Large intestine (tissue), 3 donors: ENCODE data around the gene TMEM121B. TPM values are rescaled to one million over a fixed set of nuclear protein-coding genes. Genes with fewer than 3 reads are reported as not detected.

Source experiments
- DNase-seq, 2 donors: peaks; one replicate each; pipeline versions ENCODE4 v3.0.0 to v3.0.0-alpha.2; 2013
- H3K27ac ChIP-seq: one replicate; pipeline ENCODE4 v1.5.1; 2013; ENCODE audit warnings: low read length
- H3K27me3 ChIP-seq: 2 replicates; pipeline ENCODE4 v1.6.1; 2013; ENCODE audit warnings: low read length; ENCODE audit not compliant: control insufficient read depth, insufficient read depth
- H3K36me3 ChIP-seq: 2 replicates; pipeline ENCODE4 v1.6.1; 2013; ENCODE audit warnings: low read length; ENCODE audit not compliant: control insufficient read depth, insufficient read depth
- H3K4me1 ChIP-seq: one replicate; pipeline ENCODE4 v1.6.1; 2013; ENCODE audit warnings: low read length; ENCODE audit not compliant: control insufficient read depth, insufficient read depth
- H3K4me3 ChIP-seq: one replicate; pipeline ENCODE4 v1.5.1; 2013; ENCODE audit warnings: low read length
- H3K9me3 ChIP-seq: one replicate; pipeline ENCODE4 v1.6.1; 2013; ENCODE audit warnings: mild to moderate bottlenecking, low read depth, low read length, moderate library complexity; ENCODE audit not compliant: control insufficient read depth
- WGBS: methylation state at CpG from one replicate; pipeline ENCODE4 v1.1.5; 2013; ENCODE audit warnings: low lambda C conversion rate; ENCODE audit not compliant: insufficient coverage; 5-methylcytosine and 5-hydroxymethylcytosine counted together
- polyA plus RNA-seq: library from polyadenylated mRNA; unstranded; fragments of 120-200 nt; gene quantifications from one replicate; pipeline ENCODE4 v1.2.1, GENCODE V29; 2013

The TMEM121B gene
- polyA plus RNA-seq, 1 donor: 1.1 TPM

DNA sequence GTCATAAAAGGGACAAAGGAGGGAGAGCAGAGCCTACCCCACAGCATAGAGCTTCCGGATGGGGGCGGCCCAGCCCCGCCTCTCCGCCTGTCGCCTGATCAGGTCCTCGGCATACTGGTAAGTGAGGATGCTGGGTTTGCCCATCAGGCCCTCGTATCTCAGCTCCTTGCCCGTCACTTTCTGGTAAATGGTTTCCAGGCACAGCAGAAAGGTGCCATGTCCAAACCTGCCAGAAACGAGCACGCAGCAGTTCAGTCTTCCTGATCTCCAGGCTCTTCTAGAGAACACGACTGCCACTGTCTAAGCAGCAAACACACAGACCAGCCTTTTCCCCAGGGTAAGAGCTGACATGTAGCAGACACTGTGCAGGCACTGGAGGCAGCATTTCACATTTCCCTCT is 17.4 kb upstream of the TMEM121B start:
- no peak overlapping the region for H3K4me3 ChIP-seq
- no peaks in the 10 kb centered on the region for H3K4me1 ChIP-seq
- no CpG with 5 or more reads among the region's 11 CpGs for WGBS
- no peaks in the 10 kb centered on the region for H3K9me3 ChIP-seq
- H3K27ac ChIP-seq: no peak overlapping the region
- peaks cover 37% of the 10 kb centered on the region for H3K36me3 ChIP-seq
- H3K27me3 ChIP-seq: no peaks in the 10 kb centered on the region
- no peak for DNase-seq

DNA sequence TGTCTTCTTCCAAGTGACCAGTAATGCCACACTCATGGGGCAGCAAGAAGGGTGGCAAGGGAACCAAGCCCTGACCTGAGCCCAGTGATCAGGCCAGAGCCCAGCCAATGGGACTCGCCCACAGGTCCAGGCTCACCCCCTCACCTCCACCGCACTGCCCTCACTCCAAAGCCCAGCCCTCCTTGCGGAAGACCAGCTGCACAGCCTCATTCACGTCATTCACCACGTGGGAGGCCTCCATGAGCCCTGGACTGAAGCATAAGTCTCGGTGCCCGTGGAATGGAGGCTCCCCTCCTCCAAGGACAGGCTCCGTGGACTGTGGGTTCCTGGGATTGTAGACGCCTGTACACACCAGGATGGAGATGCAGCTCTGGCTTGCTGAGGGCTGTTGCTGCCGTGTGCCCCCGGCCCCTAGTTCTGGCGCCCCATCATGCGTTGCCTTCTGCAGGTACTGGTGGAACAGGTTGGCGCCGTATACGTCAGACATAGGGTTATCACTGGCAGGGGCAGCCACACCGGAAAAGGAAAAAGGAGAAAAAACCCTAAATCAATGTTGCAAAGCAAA is 16.8 kb upstream of the TMEM121B start:
- Histone ChIP-seq H3K27me3 (no peaks in the 10 kb centered on the region), H3K4me1 (no peaks in the 10 kb centered on the region), H3K36me3 (peaks cover 32% of the 10 kb centered on the region), H3K9me3 (no peaks in the 10 kb centered on the region), H3K4me3 (no peak overlapping the region), H3K27ac (no peak overlapping the region)
- 100% methylated on average over 1 of the region's 17 CpGs for WGBS
- DNase-seq: no peak

DNA sequence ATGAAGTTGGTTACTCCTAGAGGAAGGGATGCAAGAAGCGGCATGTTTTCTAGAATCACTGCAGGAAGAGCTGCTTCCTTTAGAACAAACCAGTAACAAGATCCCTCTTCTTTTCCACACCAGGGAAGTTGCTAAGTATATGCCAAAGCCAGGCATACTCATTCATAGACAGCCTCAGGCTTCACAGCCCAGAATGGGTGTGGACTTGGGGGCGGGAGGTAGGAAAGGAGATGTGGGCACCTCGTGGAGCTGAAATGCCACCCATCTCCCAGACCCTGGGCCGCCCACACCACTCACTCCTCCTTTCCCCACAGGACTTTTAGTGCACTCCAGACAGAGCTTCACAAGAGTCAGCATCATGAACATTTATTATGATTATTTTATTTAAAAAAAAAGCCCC is 16.0 kb upstream of the TMEM121B start:
- H3K4me3 ChIP-seq: no peak overlapping the region
- no peak overlapping the region for H3K27ac ChIP-seq
- peaks cover 29% of the 10 kb centered on the region for H3K36me3 ChIP-seq
- no peak for DNase-seq
- no CpG with 5 or more reads among the region's 4 CpGs for WGBS
- no peaks in the 10 kb centered on the region for H3K4me1 ChIP-seq
- no peaks in the 10 kb centered on the region for H3K9me3 ChIP-seq
- H3K27me3 ChIP-seq: no peaks in the 10 kb centered on the region

DNA sequence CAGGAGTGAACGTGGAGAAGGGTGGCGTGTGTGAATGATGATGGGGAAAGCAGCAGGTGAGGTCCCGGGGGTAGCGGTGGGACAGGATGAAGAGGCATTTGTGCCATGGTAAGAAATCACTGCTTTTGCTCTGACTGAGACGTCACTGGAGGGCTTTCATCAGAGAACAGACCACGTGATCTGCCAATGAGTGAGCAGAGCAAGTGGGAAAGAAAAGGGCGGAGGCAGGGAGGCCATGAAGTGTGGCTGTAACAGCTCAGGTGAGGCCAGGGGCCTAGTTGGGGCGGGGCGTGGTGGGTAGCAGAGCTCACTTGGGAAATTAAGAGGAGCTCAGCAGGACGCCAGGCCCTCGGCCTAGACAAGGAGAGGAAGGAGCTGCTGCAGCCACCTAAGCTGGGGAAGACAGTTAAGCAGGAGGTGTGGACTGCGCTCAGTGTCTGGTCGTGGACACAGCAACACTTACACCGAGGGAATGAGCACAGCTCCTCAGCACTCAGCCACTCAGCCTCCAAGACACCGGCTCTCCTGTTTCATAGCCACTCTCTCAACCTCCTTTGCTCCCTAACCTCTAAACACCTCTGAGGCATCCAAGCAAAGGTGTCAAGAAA is 14.1 kb upstream of the TMEM121B start:
- H3K9me3 ChIP-seq: no peaks in the 10 kb centered on the region
- H3K27ac ChIP-seq: no peak overlapping the region
- H3K36me3 ChIP-seq: peaks cover 13% of the 10 kb centered on the region
- no peak for DNase-seq
- H3K4me1 ChIP-seq: no peaks in the 10 kb centered on the region
- H3K4me3 ChIP-seq: no peak overlapping the region
- WGBS: no CpG with 5 or more reads among the region's 15 CpGs
- H3K27me3 ChIP-seq: no peaks in the 10 kb centered on the region

DNA sequence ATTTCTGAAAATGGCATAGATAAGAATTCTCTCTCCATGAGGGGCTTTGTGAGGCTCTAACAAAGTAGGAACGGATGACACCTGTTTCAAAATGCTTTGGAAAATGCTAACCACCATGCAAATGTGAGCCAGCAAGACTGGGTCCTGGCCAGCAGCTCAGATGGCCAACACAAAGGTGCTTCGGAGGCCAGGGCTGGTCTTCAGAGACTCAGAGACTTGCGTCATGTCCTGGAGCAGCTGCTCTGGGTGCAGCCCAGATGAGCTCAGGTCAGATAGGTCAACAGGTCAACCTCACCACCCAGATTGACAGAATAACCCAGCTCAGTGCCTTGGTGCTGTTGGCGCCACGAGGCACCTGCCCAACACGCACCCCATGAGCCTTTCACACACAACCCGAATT is 12.0 kb upstream of the TMEM121B start:
- H3K27ac ChIP-seq: no peak overlapping the region
- WGBS: 80% methylated on average over 1 of the region's 7 CpGs
- DNase-seq: no peak
- H3K4me1 ChIP-seq: no peaks in the 10 kb centered on the region
- peaks cover 7% of the 10 kb centered on the region for H3K36me3 ChIP-seq
- H3K4me3 ChIP-seq: no peak overlapping the region
- H3K9me3 ChIP-seq: no peaks in the 10 kb centered on the region
- H3K27me3 ChIP-seq: no peaks in the 10 kb centered on the region

DNA sequence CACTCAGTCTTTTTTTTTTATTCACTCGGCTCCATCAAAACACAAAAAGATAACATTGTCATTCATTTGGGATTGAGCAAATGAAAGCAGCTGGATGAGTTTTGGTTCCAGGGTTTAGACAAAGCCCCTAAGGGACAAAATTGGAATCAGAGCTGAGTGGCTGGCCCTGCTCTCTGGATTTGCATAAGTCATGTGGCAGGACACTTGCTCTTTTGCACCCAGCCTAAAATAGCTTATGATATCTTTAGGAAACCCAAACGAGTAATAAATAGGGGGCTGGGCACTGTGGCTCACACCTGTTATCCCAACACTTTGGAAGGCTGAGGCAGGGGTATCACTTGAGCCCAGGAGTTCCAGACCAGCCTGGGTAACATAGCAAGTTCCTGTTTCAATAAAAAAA is 11.0 kb upstream of the TMEM121B start:
- H3K36me3 ChIP-seq: no peaks in the 10 kb centered on the region
- no peak overlapping the region for H3K4me3 ChIP-seq
- H3K27ac ChIP-seq: no peak overlapping the region
- H3K27me3 ChIP-seq: no peaks in the 10 kb centered on the region
- no peaks in the 10 kb centered on the region for H3K9me3 ChIP-seq
- H3K4me1 ChIP-seq: no peaks in the 10 kb centered on the region
- no peak for DNase-seq
- no CpG with 5 or more reads among the region's 2 CpGs for WGBS

DNA sequence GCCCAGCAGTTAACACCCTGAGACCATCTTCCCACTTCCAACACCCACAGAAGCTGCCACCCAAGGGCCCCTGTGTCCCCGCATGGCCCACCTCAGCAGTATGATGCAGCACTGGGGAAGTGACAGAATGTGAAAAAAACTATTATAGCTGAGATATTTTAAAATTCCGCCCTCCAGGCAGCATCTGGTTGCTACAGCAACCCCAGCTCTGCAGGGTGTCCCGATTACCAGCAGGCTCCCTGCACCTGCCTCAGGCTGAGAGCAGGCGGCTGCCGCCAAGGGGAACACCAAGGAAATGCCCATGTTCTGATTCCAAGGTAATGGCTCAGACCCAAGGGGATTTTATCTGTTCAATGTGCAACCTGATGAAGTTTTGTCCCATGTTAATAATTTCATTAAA is 10.5 kb upstream of the TMEM121B start:
- DNase-seq: no peak
- Histone ChIP-seq H3K27ac (no peak overlapping the region), H3K9me3 (no peaks in the 10 kb centered on the region), H3K36me3 (no peaks in the 10 kb centered on the region), H3K27me3 (no peaks in the 10 kb centered on the region), H3K4me3 (no peak overlapping the region), H3K4me1 (no peaks in the 10 kb centered on the region)
- no CpG with 5 or more reads among the region's 5 CpGs for WGBS

DNA sequence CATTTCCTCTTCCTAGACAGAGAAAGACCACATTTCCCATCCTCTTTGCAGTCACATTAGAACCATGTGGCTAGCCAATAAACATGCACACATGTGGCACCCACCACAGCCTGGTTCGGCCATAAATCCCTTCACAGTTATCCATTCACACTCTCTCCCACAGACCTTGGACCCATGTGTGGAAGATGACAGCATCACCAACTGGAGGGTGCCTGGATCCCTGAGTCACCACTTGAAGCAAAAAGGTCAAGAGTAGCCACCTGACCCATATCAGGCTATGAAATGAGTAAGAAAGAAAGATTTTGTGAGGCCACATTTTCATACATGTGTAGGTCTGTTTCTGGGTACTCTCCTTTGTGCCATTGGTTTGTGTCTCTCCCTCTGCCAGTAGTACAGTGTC is 9.0 kb upstream of the TMEM121B start:
- 80% methylated on average over 1 of the region's 1 CpG for WGBS
- Histone ChIP-seq H3K4me1 (no peaks in the 10 kb centered on the region), H3K27me3 (no peaks in the 10 kb centered on the region), H3K4me3 (no peak overlapping the region), H3K27ac (no peak overlapping the region), H3K9me3 (no peaks in the 10 kb centered on the region), H3K36me3 (no peaks in the 10 kb centered on the region)
- peak in 1 of 2 donors; percentile 22 for DNase-seq

DNA sequence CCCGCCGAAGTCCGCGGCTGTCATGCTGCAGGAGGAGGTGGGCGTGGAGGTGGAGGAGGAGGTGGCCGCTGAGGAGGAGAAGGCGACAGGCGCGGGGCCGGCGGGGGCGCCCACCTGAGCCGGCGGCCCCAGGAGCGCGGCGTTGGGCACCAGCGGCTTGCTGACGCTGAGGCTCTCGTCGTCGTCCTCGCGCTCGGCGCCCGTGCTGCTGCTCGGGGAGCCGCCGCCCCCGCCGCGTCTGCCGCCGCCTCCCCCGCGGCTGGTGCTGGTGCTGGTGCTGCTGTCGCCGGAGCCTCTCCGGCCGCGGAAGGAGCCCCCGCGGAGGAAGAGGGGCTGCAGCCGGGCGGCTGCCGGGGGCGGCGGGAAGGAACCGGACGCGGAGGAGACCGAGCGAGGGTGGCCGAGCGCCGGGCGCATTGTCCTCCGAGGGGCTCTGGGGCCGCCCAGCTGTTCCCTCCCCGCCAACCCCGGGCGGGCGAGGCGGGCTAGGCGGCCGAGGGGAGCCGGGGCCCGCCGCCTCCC is 388 bp downstream of the TMEM121B start:
- peaks cover 4% of the 10 kb centered on the region for H3K4me1 ChIP-seq
- H3K27me3 ChIP-seq: peaks cover 45% of the 10 kb centered on the region
- peaks cover 2% of the 10 kb centered on the region for H3K9me3 ChIP-seq
- no peaks in the 10 kb centered on the region for H3K36me3 ChIP-seq
- no peak for DNase-seq
- WGBS: no CpG with 5 or more reads among the region's 70 CpGs
- H3K27ac ChIP-seq: no peak overlapping the region
- no peak overlapping the region for H3K4me3 ChIP-seq

DNA sequence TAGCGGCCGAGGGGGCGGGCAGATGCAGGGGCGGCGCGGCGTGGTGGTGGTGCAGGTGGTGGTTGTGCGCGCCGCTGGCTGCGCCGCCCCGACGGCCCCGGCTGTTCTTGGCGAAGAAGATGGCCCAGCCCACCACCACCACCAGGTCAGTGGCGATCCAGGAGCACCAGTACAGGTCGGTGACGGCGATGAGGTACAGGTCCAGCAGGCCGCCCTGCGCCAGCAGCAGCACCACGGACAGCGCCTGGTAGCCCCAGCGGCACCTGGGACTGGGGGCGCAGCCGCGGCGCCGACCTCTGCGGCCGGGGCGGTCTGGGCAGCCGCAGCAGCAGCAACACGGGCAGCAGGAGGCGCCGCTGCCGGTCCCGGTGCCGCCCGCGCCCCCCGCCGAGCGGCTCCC is 879 bp downstream of the TMEM121B start:
- no peak overlapping the region for H3K27ac ChIP-seq
- no CpG with 5 or more reads among the region's 45 CpGs for WGBS
- peaks cover 2% of the 10 kb centered on the region for H3K9me3 ChIP-seq
- no peaks in the 10 kb centered on the region for H3K36me3 ChIP-seq
- H3K27me3 ChIP-seq: peaks cover 45% of the 10 kb centered on the region
- H3K4me1 ChIP-seq: peaks cover 4% of the 10 kb centered on the region
- peak; percentile 29 to 58 for DNase-seq
- H3K4me3 ChIP-seq: no peak overlapping the region
